Esophagus mucosa (tissue), 1 donor: ENCODE measurements around the gene RBMS1. TPM values are rescaled to one million over a fixed set of nuclear protein-coding genes. Genes with fewer than 3 reads are reported as not detected.

Experiments
- ATAC-seq: fragments of 200-7000 bp; cut with Tn5 transposase; one replicate; pipeline ENCODE4 v1.9.1; 2020
- total RNA-seq: library from RNA; stranded (reverse); gene quantifications from one replicate; pipeline ENCODE4 v1.2.4, GENCODE V29; 2023
- donor health status: DM: yes; HTN: yes; CAD: no.

The RBMS1 gene
- total RNA-seq, 1 donor from 2014 or later: 28.2 TPM

DNA sequence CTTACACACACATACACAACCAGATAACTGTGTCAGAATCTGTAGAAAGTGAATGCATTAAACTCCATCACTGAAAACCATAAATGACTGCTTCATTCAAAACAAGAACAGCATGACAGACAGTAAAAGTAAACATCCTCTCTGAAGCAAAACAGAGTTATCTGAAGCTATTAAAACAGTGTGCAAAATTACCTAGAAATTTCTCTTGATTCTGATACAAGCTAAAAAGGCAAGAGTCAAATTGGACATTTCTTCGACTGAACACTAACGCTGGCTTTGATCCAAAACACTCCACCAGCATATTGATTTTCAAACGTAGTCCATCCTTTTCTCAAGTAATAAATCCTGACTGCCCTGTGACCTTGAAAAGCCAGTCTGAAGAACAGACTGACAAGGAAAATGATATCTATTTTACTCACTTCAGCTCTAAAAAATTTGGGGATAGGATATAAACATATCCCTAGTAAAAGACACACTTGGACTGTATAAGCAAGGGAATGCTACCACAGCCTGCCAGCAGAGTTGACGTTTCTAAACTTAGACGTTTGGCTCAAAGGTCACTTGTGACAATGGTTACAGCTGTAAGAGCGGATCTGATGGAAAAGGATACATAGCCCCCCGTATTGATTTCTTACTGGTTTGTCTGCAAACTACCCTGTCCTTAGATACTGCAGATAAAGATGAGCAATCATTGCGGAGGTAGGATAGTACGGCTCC lies 164.6 kb downstream of the RBMS1 start:
- no peak for ATAC-seq

DNA sequence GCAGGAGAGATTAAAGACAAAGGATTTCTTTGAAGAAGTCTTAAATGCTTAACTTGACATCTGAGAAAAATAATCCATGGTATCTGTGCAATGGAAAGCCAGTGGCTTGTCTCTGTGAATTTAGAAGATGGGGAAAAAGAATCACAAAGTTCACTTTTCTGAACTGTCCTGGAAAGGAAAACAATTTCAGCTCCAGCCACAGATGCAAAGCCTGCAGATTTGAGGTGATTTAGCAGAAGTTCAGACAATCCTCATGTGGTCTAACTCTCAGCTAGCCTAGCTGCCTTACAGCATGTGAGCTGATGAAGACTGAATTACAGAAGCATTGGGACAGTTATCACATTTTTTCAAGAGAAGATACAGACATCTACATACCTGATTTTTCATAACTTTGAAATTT lies 166.8 kb downstream of the RBMS1 start:
- no peak for ATAC-seq

- no peak for ATAC-seq
Observed at GRCh38 chr2:160325418-160325817, 168.2 kb downstream of the RBMS1 start.

DNA sequence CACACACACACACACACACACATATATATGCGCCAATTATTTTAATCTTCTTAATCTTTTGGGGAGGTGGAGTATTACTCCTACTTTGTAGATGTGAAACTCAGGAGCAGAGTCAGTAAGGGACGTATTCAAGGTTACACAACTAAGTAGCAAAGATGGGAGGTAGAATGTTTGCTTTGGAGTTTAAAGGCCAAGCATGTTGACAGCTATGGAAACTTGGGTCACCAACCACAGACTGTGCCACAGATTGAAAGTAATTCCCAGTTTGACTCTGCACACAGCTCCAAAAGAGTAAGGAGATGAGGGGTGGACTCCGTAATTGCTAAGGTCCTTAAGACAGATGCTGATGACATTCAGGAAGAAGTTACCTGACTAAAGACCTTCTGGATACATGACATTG lies 168.7 kb downstream of the RBMS1 start:
- no peak for ATAC-seq

DNA sequence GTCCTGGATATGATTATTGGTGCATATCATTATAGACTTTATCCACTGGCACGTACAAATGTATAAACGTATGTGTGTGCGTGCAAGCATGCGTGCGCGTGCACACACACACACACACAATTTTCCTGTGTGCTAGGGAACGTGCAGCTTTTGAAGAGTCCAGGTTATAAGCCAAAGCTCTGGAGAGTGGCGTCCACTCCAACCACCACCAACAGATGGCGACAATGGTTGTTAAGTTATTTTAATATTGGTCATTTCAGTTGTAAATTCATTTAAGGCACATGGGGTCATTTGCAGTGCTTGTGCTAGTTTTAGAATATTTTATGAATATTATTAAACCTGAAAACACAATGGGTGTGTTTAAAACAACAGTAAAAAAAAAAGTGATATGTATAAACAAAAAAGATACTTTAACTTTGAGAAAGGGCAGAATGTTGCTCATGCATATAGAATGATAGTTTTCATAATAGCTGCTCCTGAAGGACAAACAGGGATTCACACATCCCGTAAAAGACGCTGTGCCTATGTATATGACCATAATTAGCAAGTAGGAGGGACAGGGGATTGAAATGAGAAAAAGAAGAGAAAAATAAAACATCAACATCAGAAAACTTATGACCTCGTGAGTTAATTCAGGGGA lies 169.3 kb downstream of the RBMS1 start:
- peak; percentile 61 for ATAC-seq

GRCh38 chr2:160322320-160322719 lies 171.3 kb downstream of the RBMS1 start:
- no peak for ATAC-seq

- peak; percentile 89 for ATAC-seq
Observed at GRCh38 chr2:160321006-160321405, 172.6 kb downstream of the RBMS1 start.

DNA sequence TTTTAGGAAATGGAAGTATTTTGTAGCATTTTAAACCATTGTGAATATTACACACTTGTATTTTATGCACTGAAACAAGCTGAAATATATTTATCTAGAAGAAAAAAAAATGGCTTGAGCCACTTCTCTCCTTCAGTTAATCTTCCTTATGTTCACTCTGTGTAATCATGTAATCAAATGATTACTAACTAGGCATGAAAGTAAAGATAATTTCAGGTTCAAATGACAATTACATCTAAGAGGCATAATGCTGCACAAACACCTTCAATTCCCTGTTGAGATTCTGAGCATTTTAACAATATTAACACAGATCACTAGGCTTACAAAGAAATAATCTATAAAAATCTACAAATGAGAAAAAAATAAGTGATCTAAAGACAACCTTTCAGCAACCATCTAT lies 173.9 kb downstream of the RBMS1 start:
- no peak for ATAC-seq

- no peak for ATAC-seq
Observed at GRCh38 chr2:160318218-160318617, 175.4 kb downstream of the RBMS1 start.

GRCh38 chr2:160317181-160318099 lies 176.2 kb downstream of the RBMS1 start:
- ATAC-seq: no peak

DNA sequence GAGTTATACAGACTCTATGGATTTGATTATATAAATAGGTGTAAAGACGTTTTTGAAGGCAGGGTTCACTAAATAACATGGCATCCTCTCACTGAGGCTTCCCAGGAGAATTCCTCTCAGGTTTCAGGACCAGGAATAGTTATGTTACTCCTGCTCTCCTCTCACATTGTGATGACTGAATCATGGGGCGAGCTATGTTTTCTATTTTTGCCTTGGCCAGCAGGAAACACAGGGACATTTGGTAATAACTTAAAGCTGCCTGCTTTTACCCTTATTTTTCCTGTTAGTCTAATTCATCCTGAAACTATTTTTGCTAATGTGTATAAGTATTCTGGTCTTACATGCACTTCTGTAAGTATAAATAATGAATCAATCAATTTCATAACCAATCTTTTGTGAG lies 178.3 kb downstream of the RBMS1 start:
- ATAC-seq: no peak

GRCh38 chr2:160310118-160310828 lies 183.3 kb downstream of the RBMS1 start:
- ATAC-seq: no peak

DNA sequence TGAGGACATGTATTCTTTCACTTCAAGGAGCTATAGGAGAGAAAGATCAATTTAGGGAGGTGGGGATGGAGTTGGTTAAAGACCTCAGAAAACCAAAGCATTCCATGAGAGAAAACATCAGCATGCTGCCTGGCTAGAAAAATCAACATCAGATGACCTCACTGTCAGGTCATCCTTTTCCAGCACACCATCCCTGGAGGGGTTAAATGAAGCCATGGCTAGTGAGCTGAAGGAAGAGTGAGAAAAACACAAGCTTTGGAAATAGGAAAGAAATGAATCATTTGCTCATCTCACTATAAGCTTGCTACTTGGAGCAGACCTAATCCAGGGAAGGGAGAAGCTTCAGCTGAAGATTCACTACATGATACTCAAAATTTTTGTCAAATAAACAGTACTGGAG lies 184.0 kb downstream of the RBMS1 start:
- ATAC-seq: no peak

DNA sequence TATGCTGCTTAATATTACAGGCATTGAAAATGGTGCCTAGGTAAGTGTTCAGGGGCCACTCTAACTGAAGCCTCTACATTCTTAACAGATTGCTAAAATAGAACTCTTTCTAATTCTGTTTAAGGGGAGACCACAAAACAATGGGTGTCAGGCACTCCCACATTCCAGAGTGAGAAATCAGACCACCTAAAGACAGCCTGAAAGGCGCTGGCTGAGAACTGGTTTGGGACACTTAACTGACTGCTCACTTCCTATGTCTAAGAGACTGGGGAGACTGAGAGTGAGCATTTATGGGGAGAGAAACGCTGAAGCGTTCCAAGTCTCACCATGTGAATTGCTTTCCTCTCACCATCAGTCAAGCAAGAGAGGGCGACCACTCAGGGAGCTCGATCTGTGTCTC lies 184.7 kb downstream of the RBMS1 start:
- ATAC-seq: no peak

DNA sequence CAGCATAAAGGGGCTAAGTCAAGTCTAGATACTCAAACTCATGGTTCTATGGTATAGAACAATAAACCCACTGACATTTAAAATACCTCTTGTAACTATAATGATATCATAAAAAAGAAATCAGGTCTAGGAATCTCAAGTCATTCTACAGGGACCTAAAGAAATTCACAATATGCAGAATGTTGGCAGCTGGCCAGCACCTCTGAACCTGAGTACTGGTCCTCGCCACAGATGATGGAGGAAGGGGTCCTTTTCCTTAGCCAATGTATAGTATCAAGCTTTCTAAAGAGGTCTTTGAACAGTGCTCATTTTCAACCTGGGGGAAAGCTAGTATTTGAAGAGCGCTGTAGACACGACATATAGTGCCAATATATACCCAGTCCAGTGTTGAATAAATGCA lies 185.1 kb downstream of the RBMS1 start:
- no peak for ATAC-seq

- ATAC-seq: no peak
Observed at GRCh38 chr2:160306985-160307384, 186.6 kb downstream of the RBMS1 start.

DNA sequence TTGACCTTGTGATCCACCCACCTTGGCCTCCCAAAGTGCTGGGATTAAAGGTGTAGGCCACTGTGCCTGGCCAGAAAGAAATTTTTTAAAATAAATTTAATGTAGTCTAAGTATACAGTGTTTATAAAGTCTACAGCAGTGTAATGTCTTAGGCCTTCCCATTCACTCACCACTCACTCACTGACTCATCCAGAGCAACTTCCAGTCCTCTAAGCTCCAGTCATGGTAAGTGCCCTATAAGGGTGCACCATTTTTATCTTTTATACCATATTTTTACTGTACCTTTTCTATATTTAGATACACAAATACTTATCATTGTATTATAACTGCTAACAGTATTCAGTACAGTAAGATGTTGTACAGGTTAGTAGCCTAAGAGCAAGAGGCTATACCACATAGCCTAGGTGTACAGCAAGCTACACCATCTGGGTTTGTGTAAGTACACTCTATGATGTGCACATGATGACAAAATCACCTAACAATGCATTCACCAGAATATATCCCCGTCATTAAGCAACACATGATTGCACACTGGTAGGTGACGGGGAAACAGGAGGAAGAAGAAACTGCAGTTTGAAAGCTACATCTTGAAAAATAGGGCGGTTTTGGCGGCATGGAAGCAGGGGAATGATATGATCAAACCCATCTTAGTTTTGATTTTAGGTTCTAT lies 188.4 kb downstream of the RBMS1 start:
- no peak for ATAC-seq

DNA sequence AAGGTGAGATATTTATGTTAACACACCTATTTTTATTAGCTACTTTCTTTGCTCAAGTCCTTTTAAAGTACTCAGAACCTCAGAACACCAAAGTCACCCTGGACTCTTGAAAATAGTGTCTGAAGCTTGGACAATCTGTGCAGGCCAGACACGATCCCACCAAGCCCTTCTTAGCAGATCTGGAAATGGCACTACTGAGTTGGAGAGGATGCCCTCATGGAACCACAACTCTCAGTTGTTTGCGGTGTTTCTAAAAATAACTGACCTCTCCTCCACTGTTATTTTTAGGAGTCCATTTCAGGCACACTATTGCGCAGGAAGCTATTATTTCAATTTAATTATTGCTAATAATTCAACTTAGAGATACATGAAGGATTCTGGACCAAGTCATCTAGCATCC lies 190.1 kb downstream of the RBMS1 start:
- ATAC-seq: no peak

DNA sequence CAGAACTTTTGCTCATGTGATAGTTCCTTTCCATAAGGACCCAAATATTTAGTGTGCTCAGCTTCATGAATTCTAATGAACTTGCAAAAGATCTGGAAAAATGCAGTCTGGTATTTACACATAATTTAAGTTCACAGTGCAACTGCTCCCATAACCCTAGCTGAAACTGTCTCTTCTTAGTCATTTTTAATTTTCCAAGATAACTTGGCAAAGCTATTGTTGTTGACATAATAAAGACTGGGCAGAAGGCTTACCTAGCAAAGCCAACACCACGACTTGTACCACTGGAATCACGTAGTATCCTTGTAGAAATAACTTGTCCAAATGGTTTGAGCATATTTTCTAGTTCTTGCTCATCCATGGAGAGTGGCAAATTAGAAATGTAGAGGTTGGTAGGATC lies 190.5 kb downstream of the RBMS1 start:
- no peak for ATAC-seq

DNA sequence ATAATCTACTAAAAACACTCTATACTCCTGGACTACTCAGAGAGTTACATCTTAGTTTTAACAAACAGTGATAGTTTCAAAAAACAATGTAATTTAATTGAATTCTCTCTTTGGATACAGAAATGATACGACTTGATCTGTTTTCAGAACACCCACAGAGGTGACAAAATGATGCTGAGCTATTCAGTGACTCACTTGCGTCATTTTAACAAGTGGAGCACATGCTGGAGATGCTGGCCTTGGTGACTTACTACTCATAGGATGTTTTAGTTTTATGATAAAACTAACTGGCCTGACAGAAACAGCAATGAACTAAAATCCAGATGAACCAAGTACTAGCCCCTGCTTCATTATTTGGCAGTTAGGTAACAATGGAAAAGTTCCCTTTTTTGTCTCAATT lies 192.2 kb downstream of the RBMS1 start:
- no peak for ATAC-seq

DNA sequence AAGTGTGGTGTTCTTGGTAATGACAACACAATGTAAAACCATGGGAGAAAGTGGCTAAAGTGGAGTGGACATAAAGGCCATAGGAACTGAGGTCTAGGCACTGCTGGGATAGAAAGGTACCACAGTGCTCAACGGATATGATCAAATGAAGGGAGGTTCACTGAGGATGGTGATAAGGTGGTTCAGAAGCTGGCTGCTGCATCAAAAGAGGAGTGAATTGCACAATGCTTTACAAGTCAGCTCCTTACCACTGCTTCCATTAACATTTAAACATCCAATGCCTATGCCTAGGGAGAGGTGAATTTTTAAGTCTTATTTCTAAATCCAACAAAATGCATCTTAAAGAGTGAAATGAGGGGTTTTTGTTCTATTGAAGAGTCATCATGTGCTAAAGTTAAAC lies 193.4 kb downstream of the RBMS1 start:
- no peak for ATAC-seq

- no peak for ATAC-seq
Observed at GRCh38 chr2:160299540-160299939, 194.1 kb downstream of the RBMS1 start.
